Psoas muscle (tissue), 8 donors: ENCODE data around the gene ANAPC2. TPM values are rescaled to one million over a fixed set of nuclear protein-coding genes. Genes with fewer than 3 reads are reported as not detected.
A peak's percentile ranks its signal among the peaks of the same experiment; 100 is the strongest.

Source experiments
- ATAC-seq, 4 donors: fragments of 200-7000 bp; cut with Tn5 transposase; one replicate each; pipeline ENCODE4 v1.9.1; 2020; ENCODE audit warnings: moderate library complexity in 3 of 4, mild to moderate bottlenecking in 2 of 4
- DNase-seq, 2 donors: peaks; one replicate each; pipeline ENCODE4 v3.0.0-alpha.2; 2020
- H3K27ac ChIP-seq: fragments of 200-600 bp; one replicate; pipeline ENCODE4 v1.8.0; 2022
- H3K27me3 ChIP-seq, 3 donors: fragments of 200-600 bp in 1 of 3; one replicate each; pipeline versions ENCODE4 v1.6.1 to v1.8.0; 2013 to 2022; ENCODE audit warnings: low read length in 2 of 3, mild to moderate bottlenecking in 2 of 3, moderate library complexity in 1 of 3; ENCODE audit not compliant: insufficient read depth in 3 of 3
- H3K36me3 ChIP-seq, 2 donors: fragments of 200-600 bp in 1 of 2; one replicate each; pipeline versions ENCODE4 v1.6.1 to v1.8.0; 2013 to 2022; ENCODE audit warnings: low read depth in 1 of 2, mild to moderate bottlenecking in 1 of 2, moderate library complexity in 1 of 2; ENCODE audit not compliant: insufficient read depth in 1 of 2
- H3K4me1 ChIP-seq: fragments of 200-600 bp; one replicate; pipeline ENCODE4 v1.8.0; 2022
- H3K4me3 ChIP-seq: fragments of 200-600 bp; one replicate; pipeline ENCODE4 v1.8.0; 2022; ENCODE audit warnings: mild to moderate bottlenecking
- H3K9me3 ChIP-seq: fragments of 200-600 bp; one replicate; pipeline ENCODE4 v1.8.0; 2022
- CTCF ChIP-seq: fragments of 200-600 bp; IDR thresholded peaks from one replicate; pipeline ENCODE4 v1.8.0; 2022; ENCODE audit warnings: antibody characterized with exemption
- WGBS, 3 donors: extraction: QIAGEN DNeasy Blood & Tissue Kit; methylation state at CpG; one replicate each; pipeline versions ENCODE4 v1.1.6 to v1.1.7; 2013; 5-methylcytosine and 5-hydroxymethylcytosine counted together
- intact Hi-C, 2 donors: fragments of 100-400 bp; cut with DNase I; formaldehyde crosslinking; loops; one replicate each; pipeline versions ENCODE4 v1.11.0 to v1.14.2; 2022
- polyA plus RNA-seq, 3 donors: library from polyadenylated mRNA; stranded (reverse); fragments of 200-250 nt; gene quantifications; one replicate each; pipeline ENCODE4 v1.2.3, GENCODE V29; 2013
- total RNA-seq, 4 donors: library from RNA; stranded (reverse); fragmentation: NEBNext Ultra II Directional in 2 of 4; extraction: Animal tissue kit (Norgen Biotek cat#: 25700) in 2 of 4; gene quantifications; one replicate each; pipeline versions ENCODE4 v1.2.1 to v1.2.4, GENCODE V29; 2021 to 2023
- donor health status: healthy with polysubstance abuse.
- donor health status: DM: no; HTN: no; CAD: no; lungs with moderate emphysema.
- donor health status: Bipolar disorder and iron deficiency.
- donor health status: healthy.
- donor health status: DM: yes; HTN: yes; CAD: no.
- donor health status: DM: no; HTN: no; CAD: no.
- donor health status: DM: no; HTN: no; CAD: no.
- donor health status: DM: yes; HTN: yes; CAD: no.

The ANAPC2 gene
- total and polyA plus RNA-seq, 7 donors, result 13.0 to 32.1 (median 22.6) TPM

GRCh38 chr9:137205126-137206069 is 17.0 kb upstream of the ANAPC2 start, which contains the start of the genes NDOR1 and TMEM203:
NDOR1 (plus strand) TSS chr9:137205700; CDS start chr9:137205778, 78 bp downstream.
TMEM203 (minus strand) TSS chr9:137205648; CDS start chr9:137205414, 234 bp downstream.
- Histone ChIP-seq H3K27ac (peak within 1 kb of the TSS; percentile 84), H3K9me3 (no peaks in the 10 kb centered on the region), H3K4me3 (peak within 1 kb of the TSS; percentile 81), H3K4me1 (peaks cover 49% of the 10 kb centered on the region), H3K36me3 (no peaks in the 10 kb centered on the region), H3K27me3 (no peaks in the 10 kb centered on the region)
- intact Hi-C loops, result loop anchor here in 1 of 2 donors (1.0 kb wide), 1 partner anchor 17 kb away; the partner anchor contains the start of genes ANAPC2 and SSNA1
- DNase-seq (peak; percentile 94 to 96), ATAC-seq (peak; percentile 64 to 78 (median 69))
- WGBS, 3 donors, result 0 to 1% (median 0%) methylated on average over 83 to 98 of the region's 98 CpGs
- no peak for TF ChIP-seq CTCF

DNA sequence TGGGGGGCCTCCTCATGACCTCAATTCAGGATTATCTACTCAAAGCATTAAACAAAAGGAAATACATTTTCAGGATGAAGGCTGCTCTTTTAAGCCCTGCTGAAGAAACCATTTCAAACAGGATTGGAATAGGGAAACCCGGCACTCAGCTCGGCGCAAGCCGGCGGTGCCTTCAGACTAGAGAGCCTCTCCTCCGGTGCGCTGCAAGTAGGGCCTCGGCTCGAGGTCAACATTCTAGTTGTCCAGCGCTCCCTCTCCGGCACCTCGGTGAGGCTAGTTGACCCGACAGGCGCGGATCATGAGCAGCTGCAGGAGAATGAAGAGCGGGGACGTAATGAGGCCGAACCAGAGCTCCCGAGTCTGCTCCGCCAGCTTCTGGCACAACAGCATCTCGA is 16.4 kb upstream of the ANAPC2 start:
- TF ChIP-seq CTCF, result no peak
- ATAC-seq (no peak), DNase-seq (peak in 1 of 2 donors; percentile 11)
- Histone ChIP-seq H3K4me1 (peaks cover 51% of the 10 kb centered on the region), H3K9me3 (no peaks in the 10 kb centered on the region), H3K4me3 (peak overlapping the region; percentile 81), H3K36me3 (no peaks in the 10 kb centered on the region), H3K27ac (peak overlapping the region; percentile 84), H3K27me3 (no peaks in the 10 kb centered on the region)
- intact Hi-C loops, result loop anchor here in 1 of 2 donors (1.0 kb wide), 1 partner anchor 16 kb away; the partner anchor contains the start of genes ANAPC2 and SSNA1
- WGBS, 3 donors, result 11 to 12% (median 12%) methylated on average over 21 of the region's 21 CpGs

DNA sequence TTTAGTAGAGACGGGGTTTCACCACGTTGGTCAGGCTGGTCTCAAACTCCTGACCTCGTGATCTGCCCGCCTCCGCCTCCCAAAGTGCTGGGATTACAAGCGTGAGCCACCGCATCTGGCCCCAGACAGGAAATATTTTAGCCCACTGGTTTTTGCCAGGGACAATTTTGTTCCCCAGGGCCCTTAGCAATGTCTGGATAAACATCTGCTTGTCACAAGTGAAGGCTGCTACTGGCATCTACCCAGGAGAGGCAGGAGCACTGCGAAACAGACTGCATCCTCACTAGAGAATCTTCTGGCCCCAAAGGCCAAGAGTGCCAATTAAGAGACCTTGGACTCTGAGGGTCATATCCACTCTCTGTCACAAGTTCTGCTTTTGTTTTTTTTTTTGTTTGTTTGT is 14.6 kb upstream of the ANAPC2 start:
- no peak for ATAC-seq
- TF ChIP-seq CTCF, result no peak
- 50 to 63% (median 56%) methylated on average over 8 of the region's 8 CpGs for WGBS, 3 donors

DNA sequence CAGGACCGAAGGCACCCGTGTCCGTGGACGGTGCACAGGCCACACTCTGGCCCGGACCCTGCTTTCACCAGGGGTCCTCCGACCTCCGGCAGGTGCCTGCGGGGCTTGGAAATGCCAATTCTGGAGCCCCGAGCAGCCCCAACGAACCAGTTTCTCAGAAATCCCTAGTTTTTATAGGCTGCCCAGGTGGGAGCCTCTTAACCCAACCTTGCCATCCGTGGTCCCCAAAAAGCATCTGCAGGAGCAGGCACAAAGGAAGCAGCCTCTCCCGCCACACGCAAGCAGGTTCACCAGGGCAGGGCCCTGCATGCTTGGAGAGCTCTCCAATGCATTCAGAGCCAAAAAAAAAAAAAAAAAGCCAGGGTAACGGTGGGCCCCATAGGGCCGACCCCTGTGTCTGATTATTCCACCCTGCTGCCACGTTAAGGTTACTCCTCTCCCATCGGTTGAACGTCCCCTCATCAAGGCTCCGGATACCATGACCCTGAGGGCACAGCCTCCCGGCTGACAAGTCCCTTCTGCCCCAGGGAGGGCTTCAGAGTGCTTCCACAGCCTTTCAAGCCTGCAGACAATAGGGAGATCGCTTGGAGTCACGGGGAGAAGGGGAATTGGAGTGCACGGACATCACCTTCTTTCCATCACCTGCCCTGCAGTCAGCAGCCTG is 13.0 kb upstream of the ANAPC2 start:
- ATAC-seq (no peak), DNase-seq (no peak)
- H3K4me1 ChIP-seq, result peaks cover 66% of the 10 kb centered on the region
- no peak for TF ChIP-seq CTCF
- intact Hi-C loops, result no loop called here
- 15 to 16% (median 16%) methylated on average over 23 of the region's 23 CpGs for WGBS, 3 donors
- no peaks in the 10 kb centered on the region for H3K36me3 ChIP-seq
- H3K27ac ChIP-seq, result peak overlapping the region; percentile 86
- H3K27me3 ChIP-seq, result no peaks in the 10 kb centered on the region
- H3K4me3 ChIP-seq, result peak overlapping the region; percentile 90
- no peaks in the 10 kb centered on the region for H3K9me3 ChIP-seq

More for the DNA sequence above, 14.6 kb upstream of the ANAPC2 start:
- Histone ChIP-seq H3K36me3 (no peaks in the 10 kb centered on the region), H3K4me1 (peaks cover 68% of the 10 kb centered on the region), H3K9me3 (no peaks in the 10 kb centered on the region), H3K27me3 (no peaks in the 10 kb centered on the region), H3K4me3 (peak overlapping the region; percentile 81), H3K27ac (no peak overlapping the region)
- intact Hi-C loops, result no loop called here
- no peak for DNase-seq
